ENCODE data around the gene NELL1.

The NELL1 gene

GRCh38 chr11:20669820-20670684, 666 bp downstream of the NELL1 start:
- no peak for FAIRE-seq

GRCh38 chr11:20670932-20671403, 1.6 kb downstream of the NELL1 start:
- FAIRE-seq, result no peak

- FAIRE-seq, result no peak
Observed at GRCh38 chr11:20671856-20672546, 2.6 kb downstream of the NELL1 start.

- no peak for FAIRE-seq
Observed at GRCh38 chr11:20672575-20672974, 3.2 kb downstream of the NELL1 start.

- FAIRE-seq, result no peak
Observed at GRCh38 chr11:20676658-20677057, 7.3 kb downstream of the NELL1 start.

- FAIRE-seq, result no peak
Observed at GRCh38 chr11:20688761-20689160, 19.4 kb downstream of the NELL1 start.

- FAIRE-seq, result no peak
Observed at GRCh38 chr11:20707876-20708275, 38.5 kb downstream of the NELL1 start.

GRCh38 chr11:20712912-20713311, 43.5 kb downstream of the NELL1 start:
- no peak for FAIRE-seq

- FAIRE-seq, result no peak
Observed at GRCh38 chr11:20715464-20715863, 46.1 kb downstream of the NELL1 start.

- FAIRE-seq, result no peak
Observed at GRCh38 chr11:20715931-20716330, 46.5 kb downstream of the NELL1 start.

- no peak for FAIRE-seq
Observed at GRCh38 chr11:20719821-20720220, 50.4 kb downstream of the NELL1 start.

GRCh38 chr11:20723366-20723765, 54.0 kb downstream of the NELL1 start:
- no peak for FAIRE-seq

GRCh38 chr11:20729597-20730105, 60.3 kb downstream of the NELL1 start:
- no peak for FAIRE-seq

- no peak for FAIRE-seq
Observed at GRCh38 chr11:20731676-20732215, 62.4 kb downstream of the NELL1 start.

GRCh38 chr11:20739107-20739506, 69.7 kb downstream of the NELL1 start:
- no peak for FAIRE-seq

GRCh38 chr11:20739577-20739976, 70.2 kb downstream of the NELL1 start:
- no peak for FAIRE-seq

GRCh38 chr11:20754933-20755332, 85.5 kb downstream of the NELL1 start:
- FAIRE-seq, result no peak

GRCh38 chr11:20759541-20759940, 90.2 kb downstream of the NELL1 start:
- FAIRE-seq, result no peak

GRCh38 chr11:20760811-20761210, 91.4 kb downstream of the NELL1 start:
- FAIRE-seq, result no peak

- FAIRE-seq, result no peak
Observed at GRCh38 chr11:20762116-20762844, 92.9 kb downstream of the NELL1 start.

GRCh38 chr11:20762980-20763379, 93.6 kb downstream of the NELL1 start:
- FAIRE-seq, result no peak

GRCh38 chr11:20770414-20770946, 101.1 kb downstream of the NELL1 start:
- no peak for FAIRE-seq

GRCh38 chr11:20771026-20771425, 101.6 kb downstream of the NELL1 start:
- no peak for FAIRE-seq
